Smooth muscle cell (in vitro differentiated cells): ENCODE data around the gene PRR3. TPM values are rescaled to one million over a fixed set of nuclear protein-coding genes. Genes with fewer than 3 reads are reported as not detected.

Source experiments
- DNase-seq: peaks from one replicate; lab custom pipeline; 2025; ENCODE audit not compliant: unreplicated experiment; lab: John Stamatoyannopoulos, UW
- H2AFZ ChIP-seq: fragments of 200-600 bp; sonication (generic); 2 replicates; pipeline ENCODE4 v1.6.0; 2016; ENCODE audit warnings: antibody characterized with exemption, low read depth, mild to moderate bottlenecking
- H3F3A ChIP-seq: fragments of 200-600 bp; sonication (generic); 2 replicates; pipeline ENCODE4 v1.6.0; 2017; ENCODE audit warnings: antibody characterized with exemption, low read depth
- H3K27ac ChIP-seq: fragments of 200-600 bp; sonication (generic); 2 replicates; pipeline ENCODE4 v1.5.1; 2016; ENCODE audit warnings: low read depth, mild to moderate bottlenecking
- H3K27me3 ChIP-seq: fragments of 200-600 bp; sonication (generic); 2 replicates; pipeline ENCODE4 v1.6.1; 2016; ENCODE audit warnings: low read depth, mild to moderate bottlenecking
- H3K36me3 ChIP-seq: fragments of 200-600 bp; sonication (generic); 2 replicates; pipeline ENCODE4 v1.5.1; 2016; ENCODE audit warnings: low read depth
- H3K4me1 ChIP-seq: fragments of 200-600 bp; sonication (generic); 2 replicates; pipeline ENCODE4 v1.5.1; 2016; ENCODE audit warnings: low read depth
- H3K4me2 ChIP-seq: fragments of 200-600 bp; sonication (generic); 2 replicates; pipeline ENCODE4 v1.6.0; 2016; ENCODE audit warnings: mild to moderate bottlenecking
- H3K4me3 ChIP-seq: fragments of 200-600 bp; sonication (generic); 2 replicates; pipeline ENCODE4 v1.5.1; 2016; ENCODE audit warnings: mild to moderate bottlenecking
- H3K79me2 ChIP-seq: fragments of 200-600 bp; sonication (generic); 2 replicates; pipeline ENCODE4 v1.6.0; 2016; ENCODE audit warnings: low read depth, mild to moderate bottlenecking
- H3K9ac ChIP-seq: fragments of 200-600 bp; sonication (generic); 2 replicates; pipeline ENCODE4 v1.6.0; 2016; ENCODE audit warnings: low read depth
- H3K9me3 ChIP-seq: fragments of 200-600 bp; sonication (generic); replicated peaks from 2 replicates; pipeline ENCODE4 v1.5.1; 2016; ENCODE audit warnings: low read depth
- H4K20me1 ChIP-seq: fragments of 200-600 bp; sonication (generic); 2 replicates; pipeline ENCODE4 v1.6.0; 2016; ENCODE audit warnings: low read depth
- WGBS: methylation state at CpG from one replicate; pipeline ENCODE4 v1.1.7; 2016; ENCODE audit warnings: low lambda C conversion rate; 5-methylcytosine and 5-hydroxymethylcytosine counted together
- polyA plus RNA-seq: library from polyadenylated mRNA; unstranded; fragments of >200 nt; fragmentation: Nextera tagmentation; extraction: Ambion mirVana; gene quantifications from 2 replicates; pipeline ENCODE4 v1.2.1, GENCODE V29; 2016
- total RNA-seq: library from RNA; depleted of rRNA; stranded (reverse); fragments of >200 nt; gene quantifications from 2 replicates; pipeline ENCODE4 v1.2.3, GENCODE V29; 2014
- TF ChIP-seq, protein P1 (sequence below): fragments of 200-600 bp; sonication (generic); IDR thresholded peaks from 2 replicates; pipeline ENCODE4 v1.5.1; 2017; ENCODE audit warnings: borderline replicate concordance, mild to moderate bottlenecking, antibody characterized with exemption; ENCODE audit not compliant: insufficient read depth, poor library complexity, severe bottlenecking

The PRR3 gene
- total and polyA plus RNA-seq, 2 experiments from 2014 or later: 13.1 to 29.4 TPM

DNA sequence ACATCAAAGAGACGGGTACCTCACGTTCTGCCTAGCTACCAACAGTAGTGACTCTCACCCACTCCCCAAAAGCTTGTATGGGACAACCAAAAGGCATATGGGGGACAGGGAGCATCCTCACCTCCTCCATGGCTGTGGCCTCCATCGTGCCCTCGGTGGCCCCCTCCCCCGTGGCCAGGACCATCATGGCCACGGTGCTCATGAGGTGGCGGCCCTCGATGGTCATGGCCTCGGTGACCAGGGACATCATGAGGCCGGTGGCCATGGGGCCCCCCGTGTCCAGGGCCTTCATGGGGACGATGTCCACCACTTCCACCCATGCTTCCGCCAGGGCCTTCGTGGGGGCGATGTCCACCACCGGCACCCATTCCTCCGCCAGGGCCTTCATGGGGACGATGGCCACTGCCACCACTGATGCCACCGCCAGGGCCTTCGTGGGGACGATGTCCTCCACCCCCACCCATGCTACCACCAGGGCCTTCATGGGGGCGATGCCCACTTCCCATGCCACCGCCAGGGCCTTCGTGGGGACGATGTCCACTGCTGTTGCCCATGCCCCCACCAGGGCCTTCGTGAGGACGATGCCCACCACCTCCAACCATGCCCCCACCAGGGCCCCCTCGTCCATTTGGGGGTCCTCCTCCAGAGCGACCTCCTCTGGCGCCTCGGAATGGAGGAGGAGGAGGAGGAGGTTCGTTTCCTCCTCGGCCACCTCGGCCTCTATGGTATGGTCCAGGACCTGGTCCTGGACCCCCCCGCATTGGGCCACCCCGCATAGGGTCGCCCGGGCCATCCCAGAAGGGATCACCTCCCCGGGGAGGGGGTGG lies 44.9 kb downstream of the PRR3 start:
- no peaks in the 10 kb centered on the region for H3K9me3 ChIP-seq
- DNase-seq: no peak
- TF ChIP-seq, protein P1, sequence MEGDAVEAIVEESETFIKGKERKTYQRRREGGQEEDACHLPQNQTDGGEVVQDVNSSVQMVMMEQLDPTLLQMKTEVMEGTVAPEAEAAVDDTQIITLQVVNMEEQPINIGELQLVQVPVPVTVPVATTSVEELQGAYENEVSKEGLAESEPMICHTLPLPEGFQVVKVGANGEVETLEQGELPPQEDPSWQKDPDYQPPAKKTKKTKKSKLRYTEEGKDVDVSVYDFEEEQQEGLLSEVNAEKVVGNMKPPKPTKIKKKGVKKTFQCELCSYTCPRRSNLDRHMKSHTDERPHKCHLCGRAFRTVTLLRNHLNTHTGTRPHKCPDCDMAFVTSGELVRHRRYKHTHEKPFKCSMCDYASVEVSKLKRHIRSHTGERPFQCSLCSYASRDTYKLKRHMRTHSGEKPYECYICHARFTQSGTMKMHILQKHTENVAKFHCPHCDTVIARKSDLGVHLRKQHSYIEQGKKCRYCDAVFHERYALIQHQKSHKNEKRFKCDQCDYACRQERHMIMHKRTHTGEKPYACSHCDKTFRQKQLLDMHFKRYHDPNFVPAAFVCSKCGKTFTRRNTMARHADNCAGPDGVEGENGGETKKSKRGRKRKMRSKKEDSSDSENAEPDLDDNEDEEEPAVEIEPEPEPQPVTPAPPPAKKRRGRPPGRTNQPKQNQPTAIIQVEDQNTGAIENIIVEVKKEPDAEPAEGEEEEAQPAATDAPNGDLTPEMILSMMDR: no peak
- peaks cover 75% of the 10 kb centered on the region for H4K20me1 ChIP-seq
- H2AFZ ChIP-seq: no peak overlapping the region
- peaks cover 8% of the 10 kb centered on the region for H3K79me2 ChIP-seq
- no peaks in the 10 kb centered on the region for H3K4me1 ChIP-seq
- H3F3A ChIP-seq: peaks cover 53% of the 10 kb centered on the region
- peaks cover 35% of the 10 kb centered on the region for H3K36me3 ChIP-seq
- H3K4me2 ChIP-seq: no peak overlapping the region
- H3K27me3 ChIP-seq: no peaks in the 10 kb centered on the region
- H3K4me3 ChIP-seq: no peak overlapping the region
- WGBS: 99% methylated on average over 36 of the region's 39 CpGs
- H3K27ac ChIP-seq: no peak overlapping the region
- no peak overlapping the region for H3K9ac ChIP-seq

DNA sequence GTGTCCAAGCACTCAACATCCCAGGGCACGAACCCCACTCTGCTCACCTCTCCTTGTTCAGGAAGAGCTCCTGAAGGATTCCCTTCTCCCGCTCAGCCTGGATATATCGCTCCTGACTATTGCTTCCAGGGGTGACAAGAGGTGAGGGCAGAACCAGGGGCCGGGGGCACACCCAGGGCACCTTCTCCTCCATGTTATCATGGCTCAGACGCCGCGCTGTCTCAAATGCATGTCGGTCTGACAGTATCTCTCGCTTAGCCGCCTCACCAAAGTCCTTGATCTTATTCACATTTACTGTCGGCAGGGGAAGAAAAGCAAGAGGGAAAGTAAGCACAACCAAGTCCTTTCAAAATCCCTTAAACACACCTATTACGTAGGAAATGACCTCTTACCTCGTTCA lies 46.9 kb downstream of the PRR3 start:
- WGBS: 98% methylated on average over 13 of the region's 13 CpGs
- TF ChIP-seq, protein P1: no peak
- Histone ChIP-seq H3K4me3 (no peak overlapping the region), H4K20me1 (peaks cover 94% of the 10 kb centered on the region), H3K27me3 (no peaks in the 10 kb centered on the region), H3K4me2 (no peak overlapping the region), H3K9ac (no peak overlapping the region), H3K36me3 (peaks cover 39% of the 10 kb centered on the region), H3K79me2 (peaks cover 15% of the 10 kb centered on the region), H3K9me3 (no peaks in the 10 kb centered on the region), H3K4me1 (no peaks in the 10 kb centered on the region), H2AFZ (no peak overlapping the region), H3F3A (peaks cover 54% of the 10 kb centered on the region), H3K27ac (no peak overlapping the region)
- no peak for DNase-seq

DNA sequence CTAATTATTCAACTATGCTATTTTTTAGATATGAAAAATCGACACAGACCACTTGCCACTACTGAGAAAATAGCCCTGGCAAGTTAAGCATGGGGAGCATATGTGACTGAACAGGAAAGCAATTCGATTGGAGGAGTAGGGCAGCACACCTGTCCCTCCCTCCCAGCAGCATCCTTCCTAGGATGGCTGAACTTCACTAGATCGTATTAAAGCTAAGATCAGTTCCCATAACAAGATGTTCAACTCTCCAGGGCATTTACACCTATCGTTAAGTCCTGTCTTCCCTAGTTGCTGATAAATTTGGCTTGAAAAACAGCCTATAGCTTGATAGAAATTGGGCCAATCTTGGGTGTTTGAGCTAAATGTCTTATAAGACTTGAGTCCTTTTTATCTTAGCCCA lies 53.0 kb downstream of the PRR3 start:
- TF ChIP-seq, protein P1: no peak
- no peak for DNase-seq
- Histone ChIP-seq H3K4me3 (no peak overlapping the region), H3K27ac (peak overlapping the region; percentile 14), H3K4me1 (peaks cover 13% of the 10 kb centered on the region), H3F3A (peaks cover 37% of the 10 kb centered on the region), H2AFZ (no peak overlapping the region), H3K9me3 (no peaks in the 10 kb centered on the region), H3K4me2 (no peak overlapping the region), H3K9ac (no peak overlapping the region), H4K20me1 (peaks cover 95% of the 10 kb centered on the region), H3K36me3 (peaks cover 19% of the 10 kb centered on the region), H3K79me2 (peaks cover 15% of the 10 kb centered on the region), H3K27me3 (no peaks in the 10 kb centered on the region)
- WGBS: 97% methylated on average over 4 of the region's 4 CpGs
